Tracheal epithelial cell (primary cell): Measurements from ENCODE around the gene TEN1. TPM values are rescaled to one million over a fixed set of nuclear protein-coding genes. Genes with fewer than 3 reads are reported as not detected.

Experiments
- total RNA-seq: library from RNA; depleted of rRNA; stranded (reverse); fragments of >200 nt; gene quantifications from 2 replicates; pipeline ENCODE4 v1.2.1, GENCODE V29; 2014

Gene TEN1
- 17.6 and 22.4 TPM in 2 replicates for total RNA-seq

GRCh38 chr17:75978938-75979704 is at the start of gene TEN1, which contains the start of gene ACOX1:
TSS of gene TEN1 (plus strand) at chr17:75979240. CDS start at chr17:75986193, 6,953 bp downstream.
TSS of gene ACOX1 (minus strand) at chr17:75979166. CDS start at chr17:75979073, 93 bp downstream.

GRCh38 chr17:75940727-75941441 is 38.2 kb upstream of the TEN1 start, which contains the start of gene FBF1:
TSS of gene FBF1 (minus strand) at chr17:75941042. CDS start at chr17:75938149, 2,893 bp downstream.

GRCh38 chr17:76000755-76001521 is 21.9 kb downstream of the TEN1 start, which contains the start of gene CDK3:
TSS of gene CDK3 (plus strand) at chr17:76000855. CDS start at chr17:76001426, 571 bp downstream.

GRCh38 chr17:76027159-76027839 is 48.3 kb downstream of the TEN1 start, which contains the start of gene EVPL:
TSS of gene EVPL (minus strand) at chr17:76027306. CDS start at chr17:76027198, 108 bp downstream.

Other genes starting within 250 kb of the TEN1 start
- gene GALK1, start 214.0 kb upstream of the TEN1 start, total RNA-seq, result 26.0 and 43.9 TPM in 2 replicates
- gene UNK, start 194.4 kb upstream of the TEN1 start, total RNA-seq, result 7.5 and 8.3 TPM in 2 replicates
- gene UNC13D, start 134.8 kb upstream of the TEN1 start, total RNA-seq, result 6.2 and 7.7 TPM in 2 replicates
- 18.3 and 24.9 TPM in 2 replicates for gene WBP2, start 123.9 kb upstream of the TEN1 start, total RNA-seq
- gene TRIM47, start 100.7 kb upstream of the TEN1 start, total RNA-seq, result 16.2 and 46.3 TPM in 2 replicates
- gene TRIM65, start 82.3 kb upstream of the TEN1 start, total RNA-seq, result 24.1 and 30.1 TPM in 2 replicates
- 29.9 and 39.6 TPM in 2 replicates for gene MRPL38, start 74.4 kb upstream of the TEN1 start, total RNA-seq
- 9.2 and 11.9 TPM in 2 replicates for gene FBF1, start 38.2 kb upstream of the TEN1 start, total RNA-seq
- 43.3 and 61.4 TPM in 2 replicates for gene ACOX1, start 74 bp upstream of the TEN1 start, total RNA-seq
- 0.21 and 1.2 TPM in 2 replicates for gene CDK3, start 21.6 kb downstream of the TEN1 start, total RNA-seq
- 28.2 and 44.8 TPM in 2 replicates for gene EVPL, start 48.1 kb downstream of the TEN1 start, total RNA-seq
- 35.9 and 47.3 TPM in 2 replicates for gene SRP68, start 93.3 kb downstream of the TEN1 start, total RNA-seq
- gene GALR2, start 95.5 kb downstream of the TEN1 start, total RNA-seq, result 0.21 TPM in 1 of 2 replicates, not detected in the other
- gene ZACN, start 99.9 kb downstream of the TEN1 start, total RNA-seq, result not detected in 2 replicates
- gene EXOC7, start 124.5 kb downstream of the TEN1 start, total RNA-seq, result 39.9 and 71.1 TPM in 2 replicates
- 0.24 TPM in 1 of 2 replicates, not detected in the other for gene FOXJ1, start 162.0 kb downstream of the TEN1 start, total RNA-seq